IPS-18c (cell line): Measurements from ENCODE around the gene TTLL10.

Experiments
- H3K4me3 ChIP-seq: 2 replicates; pipeline ENCODE4 v1.7.0; 2013; ENCODE audit warnings: low read depth, mild to moderate bottlenecking, low read length, moderate library complexity; ENCODE audit not compliant: insufficient read depth
- H3K9me3 ChIP-seq: one replicate; pipeline ENCODE4 v1.6.1; 2013; ENCODE audit warnings: mild to moderate bottlenecking, low read length, moderate library complexity; ENCODE audit not compliant: control insufficient read depth, insufficient read depth

Gene TTLL10

DNA sequence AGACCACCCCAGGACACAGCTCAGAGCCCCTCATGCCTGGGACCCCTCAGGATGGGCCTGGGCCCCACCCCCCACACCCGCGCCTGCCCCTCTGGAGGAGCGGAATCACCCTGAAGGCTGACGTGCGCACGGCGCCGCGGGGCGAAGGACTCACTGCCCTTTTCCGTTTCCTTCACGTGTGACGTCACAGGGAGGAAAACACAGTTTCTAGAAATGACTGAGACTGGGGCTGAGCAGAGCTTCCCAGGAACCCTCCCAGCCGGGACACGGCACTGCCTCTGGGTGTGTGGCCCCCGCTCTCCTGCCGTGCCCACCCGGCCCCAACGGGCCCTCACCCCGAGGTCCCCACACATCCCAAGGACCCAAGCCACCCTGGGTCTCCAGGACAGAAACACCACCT lies 45.7 kb downstream of the TTLL10 start:
- no peak overlapping the region for H3K4me3 ChIP-seq
- H3K9me3 ChIP-seq = no peaks in the 10 kb centered on the region

DNA sequence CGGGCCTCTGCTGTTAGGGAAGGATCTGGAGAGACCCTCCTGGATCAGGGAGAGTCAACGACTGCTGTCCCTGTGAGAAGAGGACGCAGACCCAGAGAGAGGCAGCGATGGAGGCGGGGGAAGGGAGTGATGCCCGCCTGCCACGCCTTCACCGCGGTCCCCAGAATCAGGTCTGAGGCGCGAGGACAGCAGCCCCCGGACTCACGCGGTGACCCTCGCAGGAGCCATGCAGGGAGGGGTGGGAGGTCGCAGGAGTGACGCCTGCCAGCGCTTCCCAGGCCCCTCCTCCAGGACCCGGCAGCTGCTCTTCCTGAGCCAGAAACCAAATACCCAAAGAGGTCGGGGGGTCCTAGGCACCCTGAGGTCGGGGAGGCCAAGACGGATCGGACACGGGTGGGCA lies 46.5 kb downstream of the TTLL10 start:
- H3K4me3 ChIP-seq = no peak overlapping the region

DNA sequence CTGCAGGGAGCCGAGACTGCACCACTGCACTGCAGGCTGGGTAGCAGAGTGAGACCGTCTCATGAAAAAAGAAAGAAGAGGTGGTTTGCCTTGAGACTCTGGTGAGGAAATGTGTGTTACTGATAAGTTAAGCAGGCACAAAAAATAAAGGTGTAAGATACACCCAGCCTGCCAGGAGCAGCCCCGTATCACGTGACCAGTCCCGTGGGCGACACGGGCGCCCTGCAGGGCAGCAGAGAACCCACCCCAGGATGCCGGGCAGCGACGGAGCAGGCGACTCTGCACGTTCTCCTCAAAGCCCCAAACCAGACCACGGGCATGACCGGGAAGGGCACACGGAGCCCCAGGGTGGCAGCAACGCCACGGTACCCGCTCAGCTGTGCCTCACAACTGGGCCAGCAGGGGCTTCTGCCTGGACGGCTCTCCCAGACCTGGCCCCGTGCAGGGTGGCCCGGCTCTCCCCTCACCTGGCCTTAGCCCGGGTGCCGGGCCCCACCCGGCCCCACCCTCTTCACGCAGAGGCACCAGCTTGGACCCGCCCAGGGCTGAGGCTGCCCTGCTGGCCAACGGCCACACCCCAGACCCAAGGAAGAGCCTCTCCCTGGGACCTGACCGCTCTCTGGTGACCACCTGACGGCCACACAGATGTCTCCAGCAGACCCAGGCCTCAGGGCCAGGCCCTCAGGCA lies 48.4 kb downstream of the TTLL10 start:
- no peak overlapping the region for H3K4me3 ChIP-seq
- no peaks in the 10 kb centered on the region for H3K9me3 ChIP-seq

More for the DNA sequence above, 46.5 kb downstream of the TTLL10 start:
- H3K9me3 ChIP-seq = no peaks in the 10 kb centered on the region

DNA sequence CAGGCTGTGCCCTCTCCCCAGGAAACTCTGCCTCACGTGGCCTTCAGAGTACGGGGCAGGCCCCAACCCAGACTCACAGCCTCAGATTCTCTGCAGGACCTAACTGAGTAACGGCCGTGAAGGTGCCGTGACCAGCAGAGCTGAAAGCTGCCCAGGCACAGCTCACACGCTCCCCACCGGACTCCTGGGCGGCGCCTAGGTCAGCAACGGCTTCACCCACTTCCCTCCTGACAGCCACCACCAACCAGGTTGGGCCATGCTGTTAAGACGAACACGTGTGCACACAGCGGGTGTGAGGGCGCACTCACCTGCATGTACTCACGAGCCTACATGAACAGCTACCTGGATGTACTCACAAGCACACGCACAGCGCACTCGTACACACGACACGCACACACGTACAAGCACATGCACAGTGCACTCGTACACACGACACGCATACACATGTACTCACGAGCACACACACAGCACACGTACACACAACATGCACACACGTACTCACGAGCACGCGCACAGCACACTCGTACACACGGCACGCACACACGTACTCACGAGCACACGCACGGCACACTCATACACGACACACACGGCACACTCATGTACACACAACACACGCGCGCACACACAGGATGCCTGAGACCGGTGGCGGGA lies 49.0 kb downstream of the TTLL10 start:
- no peaks in the 10 kb centered on the region for H3K9me3 ChIP-seq
- no peak overlapping the region for H3K4me3 ChIP-seq

DNA sequence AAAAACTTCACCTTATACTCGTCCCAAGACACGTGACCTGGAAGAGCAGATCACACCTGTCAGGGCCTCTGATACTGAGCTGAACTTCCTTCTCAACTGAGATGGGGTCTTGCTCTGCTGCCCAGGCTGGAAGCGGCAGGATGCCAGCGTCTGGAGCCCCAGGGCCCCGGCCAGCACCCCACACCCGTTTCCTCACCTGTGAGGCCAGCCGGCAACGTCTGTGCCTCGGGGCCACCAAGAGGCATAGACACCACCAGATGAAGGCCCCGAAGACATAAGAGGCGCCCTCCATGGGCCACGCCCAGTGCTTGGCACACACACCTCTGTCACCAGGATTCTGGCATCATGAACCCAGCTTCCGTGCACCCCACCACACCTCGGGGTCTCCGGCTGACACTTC lies 49.6 kb downstream of the TTLL10 start:
- no peaks in the 10 kb centered on the region for H3K9me3 ChIP-seq
- no peak overlapping the region for H3K4me3 ChIP-seq

DNA sequence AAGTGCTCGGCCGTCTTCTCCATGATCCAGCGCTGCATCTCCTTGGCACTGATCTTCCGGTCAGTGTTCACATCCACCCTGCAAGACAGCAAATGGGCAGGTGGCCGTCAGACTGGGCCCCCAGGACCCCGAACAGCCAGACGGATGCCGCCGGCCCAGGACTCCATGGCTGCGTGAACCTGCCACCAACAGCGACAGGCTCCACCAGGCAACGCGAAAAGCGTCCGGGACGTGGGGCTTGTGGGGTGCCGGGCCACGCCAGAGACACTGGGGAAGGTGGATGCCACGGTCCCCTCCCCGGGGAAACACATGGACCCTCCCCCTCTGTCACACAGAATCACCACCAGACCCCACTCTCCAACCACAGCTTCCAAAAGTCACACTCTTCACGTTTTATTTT lies 50.2 kb downstream of the TTLL10 start:
- no peaks in the 10 kb centered on the region for H3K9me3 ChIP-seq

DNA sequence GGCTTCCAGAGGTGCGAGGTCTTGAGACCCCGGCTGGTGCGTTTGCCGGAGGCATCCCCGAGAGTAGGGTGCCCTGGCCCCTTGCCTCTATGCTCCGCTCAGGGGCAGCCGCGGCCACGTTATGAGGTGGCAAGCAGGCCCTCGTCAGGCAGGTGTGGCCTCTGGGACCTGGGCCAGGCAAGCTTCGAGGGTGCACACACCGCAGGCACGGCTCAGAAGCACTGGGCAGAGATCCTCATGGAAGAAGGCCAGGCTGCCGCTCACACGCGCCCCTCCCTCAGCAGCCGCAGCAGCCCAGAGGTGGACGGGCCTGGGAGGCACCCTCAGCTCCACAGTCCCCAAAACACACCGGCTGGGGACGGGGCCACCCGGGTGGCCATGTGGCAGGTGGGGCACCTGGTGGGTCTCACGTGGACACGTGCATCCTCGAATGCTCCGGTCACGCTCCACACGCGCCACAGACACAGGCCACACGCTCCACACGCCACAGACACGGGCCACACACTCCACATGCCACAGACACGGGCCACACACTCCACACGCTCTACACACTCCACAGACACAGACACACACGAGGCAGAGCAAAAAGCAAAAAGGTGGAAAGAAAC lies 51.7 kb downstream of the TTLL10 start:
- Histone ChIP-seq H3K4me3 (no peak overlapping the region), H3K9me3 (no peaks in the 10 kb centered on the region)

More for the DNA sequence above, 50.2 kb downstream of the TTLL10 start:
- no peak overlapping the region for H3K4me3 ChIP-seq

DNA sequence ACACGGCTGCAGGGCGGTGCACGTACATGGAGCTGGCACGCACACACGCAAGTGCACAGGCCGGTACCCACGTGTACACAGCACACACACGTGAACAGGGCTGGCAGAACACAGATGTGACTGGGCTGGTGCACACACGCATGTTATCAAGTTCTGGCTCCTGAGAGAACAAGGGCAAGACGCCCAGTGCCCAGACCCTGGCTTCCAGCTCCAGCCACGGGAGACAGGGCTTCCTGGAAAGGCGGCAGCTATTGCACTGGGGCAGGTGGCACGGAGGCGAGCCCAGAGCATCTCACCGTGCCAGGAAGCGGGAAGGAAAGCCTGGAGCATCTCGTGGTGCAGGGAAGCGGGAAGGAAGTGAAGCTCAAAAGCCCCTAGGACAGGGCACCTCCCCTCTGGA lies 52.2 kb downstream of the TTLL10 start:
- H3K9me3 ChIP-seq = no peaks in the 10 kb centered on the region

DNA sequence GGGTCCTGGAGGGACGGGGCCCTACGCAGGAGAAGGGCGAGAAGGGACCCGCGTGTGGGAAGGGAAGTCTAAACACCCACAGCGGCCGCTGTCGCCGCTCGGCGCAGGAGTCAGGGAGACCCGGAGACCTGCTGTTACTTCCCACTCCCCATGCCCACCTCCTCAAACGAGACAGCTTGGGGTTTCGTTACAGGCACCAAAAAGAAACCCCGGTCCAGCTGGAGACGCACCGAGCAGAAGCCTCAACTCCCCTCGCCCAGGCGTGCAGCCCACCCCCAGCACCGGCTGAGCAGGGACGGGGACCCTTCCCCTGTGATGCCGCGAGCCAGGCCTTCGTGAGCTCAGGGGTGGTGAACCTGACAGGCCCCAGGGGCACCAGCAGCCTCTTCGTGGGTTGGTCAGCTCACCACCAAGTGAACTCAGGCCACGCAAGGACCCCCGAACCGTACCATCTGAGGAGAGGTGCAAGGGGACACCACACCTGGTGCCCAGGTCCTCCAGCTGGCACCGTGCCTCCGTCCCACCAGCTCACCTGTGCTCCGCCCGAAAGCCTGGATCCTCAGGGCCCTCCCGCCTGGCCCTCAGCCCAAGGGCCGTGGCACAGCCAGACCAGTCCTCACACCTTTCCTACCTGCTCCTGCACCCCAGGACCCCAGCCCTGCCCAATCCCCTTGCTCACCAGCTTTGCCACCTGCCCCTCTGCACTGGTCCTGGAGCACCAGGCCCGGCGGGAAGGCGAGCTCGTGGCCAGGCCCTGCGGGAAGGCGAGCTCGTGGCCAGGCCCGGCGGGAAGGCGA lies 53.1 kb downstream of the TTLL10 start:
- Histone ChIP-seq H3K4me3 (no peak overlapping the region), H3K9me3 (no peaks in the 10 kb centered on the region)

More for the DNA sequence above, 52.2 kb downstream of the TTLL10 start:
- no peak overlapping the region for H3K4me3 ChIP-seq

DNA sequence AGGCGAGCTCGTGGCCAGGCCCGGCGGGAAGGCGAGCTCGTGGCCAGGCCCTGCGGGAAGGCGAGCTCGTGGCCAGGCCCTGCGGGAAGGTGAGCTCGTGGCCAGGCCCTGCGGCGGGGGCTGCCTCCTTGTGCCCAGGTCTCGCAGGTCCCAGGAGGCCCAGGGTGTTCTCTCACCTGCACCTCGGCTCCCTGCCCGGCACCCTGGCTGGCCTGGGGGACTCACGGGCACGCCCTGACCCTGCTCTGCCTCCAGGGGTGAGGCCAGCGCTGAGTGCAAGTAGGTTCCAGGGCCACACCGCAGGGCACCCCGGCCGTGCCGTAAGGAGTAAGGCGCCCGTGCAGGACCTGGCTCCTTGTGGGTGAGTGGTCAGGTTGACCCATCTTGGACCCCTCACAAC lies 53.7 kb downstream of the TTLL10 start:
- no peak overlapping the region for H3K4me3 ChIP-seq
- peaks cover under 1% of the 10 kb centered on the region for H3K9me3 ChIP-seq

DNA sequence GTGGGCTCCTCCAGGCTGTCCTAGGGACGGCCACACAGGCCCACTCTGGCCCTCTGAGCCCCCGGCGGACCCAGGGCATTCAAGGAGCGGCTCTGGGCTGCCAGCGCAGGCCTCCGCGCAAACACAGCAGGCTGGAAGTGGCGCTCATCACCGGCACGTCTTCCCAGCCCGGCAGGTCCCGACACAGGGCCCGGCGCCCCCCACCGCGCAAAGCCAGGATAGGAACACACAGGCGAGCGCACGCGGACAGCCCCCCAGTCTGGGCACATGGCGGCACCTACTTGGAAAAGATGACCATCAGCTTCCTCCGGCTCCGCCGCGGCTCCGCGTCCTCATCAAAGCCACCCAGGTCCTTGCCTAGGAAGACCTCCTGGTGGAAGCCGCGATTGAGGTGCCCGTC lies 54.5 kb downstream of the TTLL10 start:
- Histone ChIP-seq H3K9me3 (peaks cover 6% of the 10 kb centered on the region), H3K4me3 (no peak overlapping the region)

DNA sequence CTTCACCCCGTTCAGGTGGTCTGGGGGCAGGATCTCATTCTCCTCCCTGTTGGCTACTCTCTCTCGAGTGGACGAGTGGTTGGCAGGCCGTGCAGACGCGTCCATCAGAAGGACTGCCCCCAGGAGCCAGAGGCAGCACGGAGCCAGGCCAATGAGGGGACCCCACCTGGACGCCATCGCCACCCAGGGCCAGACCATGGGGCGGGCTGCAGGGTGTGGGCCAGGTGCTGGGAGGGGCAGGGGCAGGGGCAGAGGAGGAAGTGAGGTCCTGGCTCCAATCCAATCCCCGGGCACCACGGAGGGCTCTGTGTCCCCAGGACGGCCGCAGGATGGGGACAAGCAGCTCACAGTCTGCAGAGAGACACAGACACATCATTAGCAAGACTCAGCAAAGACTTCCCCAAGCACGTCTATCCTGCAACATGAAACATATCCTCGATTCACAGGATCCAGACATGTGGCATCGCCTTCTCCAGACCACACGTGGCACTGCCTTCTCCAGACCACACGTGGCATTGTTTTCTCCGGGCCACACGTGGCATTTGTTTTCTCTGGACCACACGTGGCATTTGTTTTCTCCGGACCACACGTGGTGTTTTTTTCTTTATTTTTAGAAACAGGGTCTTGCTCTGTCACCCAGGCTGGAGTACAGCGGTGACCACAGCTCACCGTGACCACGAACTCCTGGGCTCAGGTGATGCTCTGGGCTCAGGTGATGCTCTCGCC lies 55.1 kb downstream of the TTLL10 start:
- Histone ChIP-seq H3K9me3 (peaks cover 6% of the 10 kb centered on the region), H3K4me3 (no peak overlapping the region)

DNA sequence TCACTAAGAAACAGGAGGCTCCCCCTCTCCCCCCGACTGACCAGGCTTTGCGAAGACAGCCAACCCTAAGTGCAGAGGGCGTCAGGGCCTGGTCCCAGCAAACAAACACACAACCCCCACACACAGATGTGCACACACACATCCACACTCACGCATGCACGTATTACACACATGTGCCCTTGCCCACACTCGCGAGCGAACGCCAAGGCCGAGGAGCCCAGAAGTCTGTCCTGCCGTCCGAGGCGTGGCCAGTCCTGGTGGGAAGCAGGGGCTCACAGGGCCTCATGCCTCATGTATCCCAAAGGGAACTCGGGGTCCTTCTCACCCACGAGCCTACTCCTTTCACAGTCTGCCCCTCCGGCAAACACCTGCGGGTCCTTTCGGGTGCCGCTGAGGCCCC lies 56.1 kb downstream of the TTLL10 start:
- H3K4me3 ChIP-seq = no peak overlapping the region
- peaks cover 6% of the 10 kb centered on the region for H3K9me3 ChIP-seq

DNA sequence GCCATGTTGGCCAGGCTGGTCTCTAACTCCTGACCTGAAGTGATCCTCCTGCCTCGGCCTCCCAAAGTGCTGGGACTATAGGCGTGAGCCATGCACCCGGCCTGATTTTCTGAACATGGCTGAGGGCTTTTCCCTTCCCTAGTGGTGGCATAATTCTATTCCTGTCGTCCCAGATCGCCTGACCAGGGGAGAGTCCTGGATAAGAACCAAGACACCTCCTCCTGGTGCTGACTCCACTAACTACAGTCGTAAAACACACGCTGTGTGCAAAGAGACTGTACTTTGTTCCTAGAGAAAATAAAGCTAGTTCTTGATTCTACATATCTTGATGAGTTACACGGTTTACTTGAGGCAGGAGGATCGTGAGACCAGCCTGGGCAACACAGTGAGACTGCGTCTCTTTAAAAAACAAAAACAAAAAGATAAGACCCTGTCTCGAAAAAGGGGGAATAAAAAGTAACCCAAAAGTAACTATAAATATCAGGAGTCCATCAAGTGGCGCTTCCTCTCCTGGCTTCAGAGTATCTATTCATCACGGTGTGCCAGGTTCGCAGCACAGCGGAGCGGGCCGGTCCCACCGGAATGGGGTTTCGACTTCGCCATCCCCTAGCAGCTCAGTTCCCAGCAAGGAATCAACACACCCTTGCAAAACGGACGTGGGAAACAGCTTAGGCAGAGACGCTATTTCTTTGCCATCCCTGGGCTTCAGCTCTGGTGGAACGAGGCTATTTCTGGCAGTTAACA lies 57.1 kb downstream of the TTLL10 start:
- H3K4me3 ChIP-seq = peak overlapping the region; percentile 98
- peaks cover 6% of the 10 kb centered on the region for H3K9me3 ChIP-seq

DNA sequence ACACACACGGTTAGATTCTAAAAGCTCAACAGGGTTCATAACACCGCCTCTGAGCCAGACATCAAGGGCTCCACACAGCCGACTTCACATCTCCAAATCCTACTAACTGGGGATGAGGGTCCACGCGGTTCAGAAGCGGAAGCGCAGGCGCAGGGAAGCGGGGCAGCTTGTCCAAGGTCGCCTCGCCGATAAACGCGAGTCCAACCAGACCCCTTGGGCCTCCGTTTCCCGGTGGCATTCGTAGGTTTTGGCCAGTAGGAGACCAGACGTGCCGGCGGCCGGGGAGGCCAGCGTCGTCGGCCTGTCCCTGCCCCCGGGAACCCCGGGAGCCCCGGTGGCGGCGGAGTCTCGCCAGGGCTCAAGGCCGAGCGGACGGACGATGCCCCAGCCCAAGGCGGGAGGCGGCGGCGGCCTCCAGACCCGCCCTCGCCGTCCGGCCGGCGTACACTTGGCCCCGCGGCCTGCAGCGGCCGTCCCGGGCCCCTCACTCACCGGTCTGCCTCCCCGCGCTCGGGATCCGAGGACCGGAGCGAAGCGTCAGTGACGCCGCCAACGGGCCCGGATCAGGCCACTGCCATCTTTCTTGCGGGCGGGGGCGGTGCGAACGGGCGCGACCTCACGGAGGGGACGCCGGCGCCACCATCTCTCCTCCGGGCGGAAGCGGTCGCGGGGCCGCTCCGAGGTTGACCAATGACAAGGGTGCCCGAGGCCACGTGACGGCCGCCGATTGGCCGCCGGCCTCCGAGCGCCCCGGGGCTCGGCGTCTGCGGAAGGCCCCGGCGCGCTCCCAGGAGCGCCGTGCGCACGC lies 57.9 kb downstream of the TTLL10 start, which contains the start of gene SDF4:
SDF4 (minus strand) TSS at position 602 of the 808 bp plus-strand sequence. CDS start 3,229 bp downstream, outside the sequence.
- peaks cover 6% of the 10 kb centered on the region for H3K9me3 ChIP-seq
- H3K4me3 ChIP-seq = peak within 1 kb of the TSS; percentile 98
